Dermis blood vessel endothelial cell (primary cell): ENCODE measurements around the gene INS. TPM values are rescaled to one million over a fixed set of nuclear protein-coding genes. Genes with fewer than 3 reads are reported as not detected.
"Not testable (repeated sequence)": the region's sequence is repeated elsewhere in the genome, so short reads cannot be mapped to it uniquely, and the experiment has no call there.

ENCODE experiments used
- DNase-seq: peaks from one replicate; pipeline ENCODE4 v3.0.0; 2010
- total RNA-seq: library from RNA; depleted of rRNA; stranded (reverse); fragments of >200 nt; gene quantifications from 2 replicates; pipeline ENCODE4 v1.2.3, GENCODE V29; 2014

The INS gene
- total RNA-seq, 1 donor from 2014 or later, result not detected

- no peak for DNase-seq
Observed at GRCh38 chr11:2198621-2199365, 37.8 kb upstream of the INS start.

GRCh38 chr11:2197771-2198520, 36.9 kb upstream of the INS start:
- DNase-seq, result no peak

- DNase-seq, result peak; percentile 72
Observed at GRCh38 chr11:2196970-2197770, 36.2 kb upstream of the INS start.

GRCh38 chr11:2195756-2196088, 34.7 kb upstream of the INS start:
- DNase-seq, result no peak

GRCh38 chr11:2194877-2195755, 34.1 kb upstream of the INS start:
- peak; percentile 55 for DNase-seq

- not testable (repeated sequence) for DNase-seq
Observed at GRCh38 chr11:2193888-2194595, 33.0 kb upstream of the INS start.

- DNase-seq, result no peak
Observed at GRCh38 chr11:2193099-2193887, 32.3 kb upstream of the INS start.

- no peak for DNase-seq
Observed at GRCh38 chr11:2192435-2192834, 31.4 kb upstream of the INS start.

GRCh38 chr11:2191883-2192282, 30.9 kb upstream of the INS start:
- DNase-seq, result no peak

GRCh38 chr11:2190657-2191471, 29.9 kb upstream of the INS start:
- DNase-seq, result no peak

- no peak for DNase-seq
Observed at GRCh38 chr11:2189938-2190656, 29.1 kb upstream of the INS start.

GRCh38 chr11:2188745-2189144, 27.7 kb upstream of the INS start:
- no peak for DNase-seq

- DNase-seq, result no peak
Observed at GRCh38 chr11:2187280-2187707, 26.3 kb upstream of the INS start.

GRCh38 chr11:2186669-2187279, 25.8 kb upstream of the INS start:
- DNase-seq, result peak; percentile 58

GRCh38 chr11:2185324-2186085, 24.5 kb upstream of the INS start:
- no peak for DNase-seq

GRCh38 chr11:2182692-2183474, 21.9 kb upstream of the INS start:
- no peak for DNase-seq

- DNase-seq, result no peak
Observed at GRCh38 chr11:2182075-2182474, 21.1 kb upstream of the INS start.
